ENCODE measurements around the gene IFNA13.
"Not testable (repeated sequence)": the region's sequence is repeated elsewhere in the genome, so short reads cannot be mapped to it uniquely, and the experiment has no call there.

The IFNA13 gene

DNA sequence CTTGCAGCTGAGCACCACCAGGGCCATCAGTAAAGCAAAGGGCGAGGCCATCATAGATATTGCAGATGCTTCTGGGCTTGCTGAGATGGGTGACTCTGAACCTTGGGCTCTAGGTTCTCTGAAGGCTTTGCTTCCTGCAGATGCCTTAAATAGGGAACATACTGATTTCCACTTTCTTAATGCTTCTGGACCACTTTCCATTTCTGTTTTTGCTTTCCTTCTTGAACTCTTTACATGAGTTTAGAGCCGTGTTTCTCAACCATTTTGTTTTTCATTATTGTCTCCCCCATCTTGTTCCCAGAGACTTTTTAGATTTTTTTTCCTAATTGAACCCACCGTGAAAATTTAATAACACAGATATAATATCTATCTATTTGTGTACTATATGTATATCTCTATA is at the start of gene IFNA13:
Gene IFNA13, minus strand, starts transcription at position 101 of the 400 bp plus-strand sequence. Its CDS starts 47 bp downstream, at position 54.
- DNase-seq: peak; percentile 30

GRCh38 chr9:21415493-21416267 is 47.8 kb upstream of the IFNA13 start:
- DNase-seq: no peak

GRCh38 chr9:21414220-21414940 is 46.5 kb upstream of the IFNA13 start:
- DNase-seq: no peak

- peak; percentile 34 for DNase-seq
These were observed 45.8 kb upstream of the IFNA13 start for GRCh38 chr9:21413624-21414023.

GRCh38 chr9:21413151-21413550 is 45.3 kb upstream of the IFNA13 start:
- peak; percentile 42 for DNase-seq

- peak; percentile 25 for DNase-seq
These were observed 44.2 kb upstream of the IFNA13 start for GRCh38 chr9:21412107-21412506.

DNA sequence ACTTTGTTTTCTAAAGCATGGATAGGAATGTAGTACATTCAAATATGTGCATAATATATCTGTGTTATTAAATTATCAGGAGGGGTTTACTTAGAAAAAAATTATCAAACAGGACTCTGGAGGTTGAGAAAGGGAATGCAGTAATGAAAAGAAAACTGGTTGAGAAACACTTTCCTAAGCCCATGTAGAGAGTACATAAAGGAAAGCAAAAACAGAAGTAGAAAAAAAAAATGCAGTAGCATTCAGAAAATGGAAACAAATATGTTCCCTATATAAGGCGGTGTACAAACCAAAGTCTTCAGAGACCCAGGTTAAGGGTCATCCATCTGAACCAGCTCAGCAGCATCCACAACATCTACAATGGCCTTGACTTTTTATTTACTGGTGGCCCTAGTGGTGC is 41.0 kb upstream of the IFNA13 start, which contains the start of gene IFNA8:
Gene IFNA8, plus strand, starts transcription at position 301 of the 400 bp plus-strand sequence. Its CDS starts 60 bp downstream, at position 361.
- DNase-seq: peak; percentile 7

DNA sequence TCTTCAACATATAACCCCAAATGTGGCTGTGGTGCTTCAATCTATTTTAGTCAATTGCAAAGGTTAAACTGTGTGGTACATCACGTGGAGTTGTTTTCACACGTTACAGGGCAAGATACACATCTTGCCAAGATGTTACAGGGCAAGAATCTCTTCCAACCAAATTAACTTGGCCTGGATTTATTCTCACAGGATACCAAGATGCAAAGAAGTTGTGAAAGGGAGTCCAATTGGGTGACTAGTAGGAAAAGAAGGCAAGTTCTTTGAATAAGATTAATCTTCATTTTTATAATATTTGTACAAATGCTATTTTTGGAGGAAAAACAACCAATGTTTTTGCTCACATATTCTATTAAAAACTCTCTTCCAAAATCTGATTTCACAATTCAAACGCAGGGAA is 36.3 kb upstream of the IFNA13 start:
- DNase-seq: no peak

DNA sequence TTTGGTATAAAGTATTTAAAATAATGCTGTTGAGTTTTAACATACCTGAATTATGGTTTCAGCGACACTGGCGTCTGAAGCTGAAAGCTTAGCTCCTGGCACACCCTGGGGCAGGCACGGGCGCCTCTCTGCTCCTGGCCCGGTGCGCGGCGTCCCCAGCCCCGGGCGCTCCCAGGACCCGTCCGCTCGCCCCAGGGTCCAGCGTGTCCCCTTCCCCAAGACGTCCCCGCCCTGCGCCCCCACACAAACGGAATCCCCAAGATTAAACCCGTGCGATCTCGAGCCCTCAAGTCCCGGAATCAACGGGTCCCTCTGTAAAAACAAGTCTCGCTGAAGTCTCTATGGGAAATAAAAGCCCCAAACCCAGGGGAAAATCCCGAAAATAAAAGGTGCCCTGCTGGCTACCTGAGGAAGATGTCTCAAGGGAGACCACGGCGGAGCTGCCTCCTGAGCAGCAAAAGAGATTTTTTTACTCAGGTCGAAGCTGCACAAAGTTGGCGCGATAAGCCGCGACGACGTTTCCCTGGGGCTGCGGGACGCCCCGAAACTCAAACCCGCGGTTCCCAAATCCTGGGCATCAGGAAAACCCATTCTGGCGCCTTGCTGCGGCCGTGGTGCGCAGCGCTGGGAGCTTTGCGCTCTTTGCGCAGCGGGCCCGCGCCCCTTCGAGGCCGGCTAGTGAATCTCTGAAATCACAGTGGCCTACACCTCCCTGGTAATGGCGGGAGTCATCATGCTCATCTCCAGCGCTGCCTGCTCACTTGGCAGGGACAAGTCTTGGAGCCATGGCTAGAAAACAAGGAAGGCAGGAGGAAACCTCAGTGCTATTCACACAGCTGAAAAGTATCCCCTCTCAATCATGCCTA is 34.8 kb upstream of the IFNA13 start:
- DNase-seq: peak; percentile 14

GRCh38 chr9:21399956-21400355 is 32.1 kb upstream of the IFNA13 start:
- DNase-seq: peak; percentile 28

DNA sequence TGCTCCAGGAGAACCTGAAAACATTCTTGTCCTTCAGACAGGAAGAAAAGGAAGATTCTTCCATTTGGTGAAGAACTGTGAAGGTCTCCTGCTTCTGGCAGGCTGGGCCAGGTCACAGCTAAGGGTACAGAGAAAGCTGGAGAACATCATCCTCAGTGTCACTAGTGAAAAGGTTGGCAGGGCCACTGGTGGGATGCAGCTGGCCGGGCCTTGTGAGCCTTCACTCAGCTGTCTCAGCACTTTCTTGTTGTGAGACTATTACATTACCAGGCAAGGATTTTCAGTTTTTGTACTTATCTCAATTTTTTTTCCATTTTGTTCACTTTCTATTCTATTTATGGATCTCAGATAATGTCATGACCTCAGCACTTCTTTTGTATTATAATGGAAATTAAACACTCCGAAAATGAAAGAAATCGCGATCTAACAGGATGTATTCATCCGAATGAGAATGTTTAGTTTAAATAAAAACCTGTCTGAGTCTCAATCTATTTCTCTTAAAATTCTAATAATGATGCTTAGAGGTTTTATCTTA is 31.2 kb upstream of the IFNA13 start:
- no peak for DNase-seq

DNA sequence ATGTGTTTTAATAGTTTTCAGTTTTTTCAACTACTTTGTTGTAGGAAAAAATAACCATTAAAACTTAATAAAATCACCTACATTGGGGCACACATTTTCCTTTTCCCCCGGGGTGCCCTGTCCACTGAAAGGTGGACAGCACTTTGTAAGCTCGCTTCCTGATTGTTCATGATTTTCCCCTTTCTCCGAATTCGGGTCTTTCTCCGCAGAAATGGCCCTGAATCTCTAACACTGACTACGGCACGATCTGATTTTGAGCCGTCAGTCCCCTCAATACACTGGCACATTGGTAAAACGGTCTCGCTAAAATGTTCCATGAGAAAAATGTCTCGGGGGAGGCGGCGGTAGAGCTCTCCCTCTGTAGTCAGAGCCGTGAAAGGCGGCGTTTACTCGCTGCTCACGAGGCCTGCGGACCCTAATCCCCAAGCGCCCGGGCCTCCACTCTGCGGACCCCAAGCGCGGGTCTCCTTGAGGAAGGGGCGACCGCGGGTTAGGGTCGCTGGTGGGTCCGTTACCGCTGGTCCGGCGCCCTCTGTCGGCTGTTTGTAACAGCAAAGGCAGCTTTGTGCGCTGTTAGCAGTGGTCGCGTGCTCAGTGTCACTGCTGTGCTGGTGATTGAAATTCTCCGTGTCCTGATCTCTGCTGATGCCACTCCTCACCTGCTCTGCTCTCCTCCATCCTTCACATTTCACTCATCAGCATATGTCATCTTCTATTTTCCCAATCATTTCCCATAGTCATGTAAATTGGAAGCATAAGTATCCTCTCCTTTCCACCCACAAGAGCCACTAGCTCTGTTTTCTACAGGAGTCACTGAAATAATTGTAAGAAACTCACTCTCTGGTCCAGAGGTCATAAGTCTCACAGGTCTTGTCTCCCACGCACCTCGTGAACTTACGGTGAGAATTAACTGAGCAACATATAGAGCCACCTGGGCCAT is 28.2 kb upstream of the IFNA13 start:
- peak; percentile 46 for DNase-seq

DNA sequence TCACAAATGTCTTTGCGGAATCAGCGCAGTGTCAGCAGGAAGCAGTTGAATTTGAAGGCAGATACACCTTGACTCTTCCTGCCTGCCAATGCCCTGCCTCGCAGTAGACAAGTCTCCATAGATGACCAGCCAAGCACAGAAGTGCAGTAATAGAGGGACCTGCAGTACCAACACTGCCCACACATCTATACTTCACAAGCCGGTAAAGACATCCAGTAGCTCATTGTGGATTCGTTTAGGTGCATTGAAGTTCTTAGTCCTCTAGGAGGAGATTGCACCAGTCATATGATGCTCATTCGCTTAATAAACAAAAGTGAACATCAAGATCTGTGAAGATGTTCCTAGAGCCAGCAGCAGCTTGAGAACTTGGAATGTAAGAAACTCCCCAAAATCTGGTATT is 24.4 kb upstream of the IFNA13 start:
- DNase-seq: peak; percentile 32

DNA sequence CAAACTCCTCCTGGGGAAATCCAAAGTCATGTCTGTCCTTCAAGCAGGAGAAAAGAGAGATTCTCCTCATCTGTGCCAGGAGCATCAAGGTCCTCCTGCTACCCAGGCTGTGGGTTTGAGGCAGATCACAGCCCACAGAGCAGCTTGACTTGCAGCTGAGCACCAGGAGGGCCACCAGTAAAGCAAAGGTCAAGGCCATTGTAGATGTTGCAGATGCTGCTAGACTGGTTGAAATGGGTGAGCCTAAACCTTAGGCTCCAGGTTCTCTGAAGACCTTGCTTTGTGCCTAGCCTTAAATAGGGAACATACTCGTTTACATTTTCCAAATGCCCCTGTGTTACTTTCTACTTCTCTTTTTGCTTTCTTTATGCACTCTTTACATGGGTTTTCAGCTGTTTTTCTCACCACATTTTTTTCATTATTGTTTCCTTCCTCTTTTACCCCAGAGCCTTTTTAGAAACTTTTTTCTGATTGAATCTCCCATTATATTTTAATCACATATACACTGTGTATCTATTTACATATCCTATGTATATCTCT is 17.3 kb upstream of the IFNA13 start, which contains the start of gene IFNA2:
Gene IFNA2, minus strand, starts transcription at position 268 of the 540 bp plus-strand sequence. Its CDS starts 69 bp downstream, at position 199.
- DNase-seq: peak; percentile 57

DNA sequence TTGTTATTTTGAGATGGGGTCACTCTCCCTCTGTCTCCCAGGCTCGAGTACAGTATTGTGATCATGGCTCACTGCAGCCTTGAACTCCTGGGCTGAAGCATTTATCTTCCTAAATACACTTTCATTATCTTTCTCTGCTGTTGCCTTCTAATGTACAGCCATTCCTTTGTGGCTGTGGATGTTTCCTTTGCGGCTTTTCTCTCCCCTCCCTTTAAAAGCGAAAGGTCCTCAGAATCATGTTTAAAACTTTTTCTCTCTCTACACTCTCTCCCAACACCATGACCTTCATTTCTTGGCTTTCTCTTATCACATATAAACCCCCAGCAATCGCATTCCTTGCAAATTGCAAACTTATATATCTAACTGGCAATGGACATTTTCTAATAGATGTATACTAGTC is 15.8 kb upstream of the IFNA13 start:
- no peak for DNase-seq

GRCh38 chr9:21381448-21382339 is 13.8 kb upstream of the IFNA13 start:
- peak; percentile 90 for DNase-seq

DNA sequence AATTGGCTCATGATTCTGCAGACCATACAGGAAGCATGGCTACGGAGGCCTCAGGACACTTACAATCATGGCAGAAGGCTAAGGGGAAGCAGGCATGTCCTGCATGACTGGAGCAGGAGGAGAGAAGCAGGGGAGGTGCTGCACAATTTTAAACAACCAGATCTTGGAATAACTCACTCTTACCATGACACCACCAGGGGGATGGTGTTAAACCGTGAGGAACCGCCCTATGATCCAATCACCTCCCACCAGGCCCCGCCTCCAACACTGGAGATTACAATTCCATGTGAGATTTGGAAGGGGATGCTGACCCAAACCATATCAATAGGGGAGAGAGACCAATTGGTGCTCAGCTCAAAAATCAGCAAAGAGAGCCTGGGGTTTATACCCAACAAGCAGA is 3.6 kb upstream of the IFNA13 start:
- not testable (repeated sequence) for DNase-seq

DNA sequence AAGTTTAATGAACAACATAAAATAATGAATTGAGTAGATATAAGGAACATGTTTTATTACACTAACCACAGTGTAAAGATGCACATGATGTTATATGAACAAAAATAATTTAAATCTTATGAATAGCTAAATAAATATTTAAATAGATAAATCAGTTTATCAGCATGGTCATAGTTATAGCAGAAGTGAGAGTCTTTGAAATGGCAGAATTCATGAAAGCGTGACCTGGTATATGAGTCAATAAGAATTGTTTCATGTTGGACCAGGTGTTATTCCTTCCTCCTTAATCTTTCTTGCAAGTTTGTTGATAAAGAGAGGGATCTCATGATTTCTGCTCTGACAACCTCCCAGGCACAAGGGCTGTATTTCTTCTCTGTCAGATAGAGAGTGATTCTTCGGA is 688 bp downstream of the IFNA13 start:
- not testable (repeated sequence) for DNase-seq

DNA sequence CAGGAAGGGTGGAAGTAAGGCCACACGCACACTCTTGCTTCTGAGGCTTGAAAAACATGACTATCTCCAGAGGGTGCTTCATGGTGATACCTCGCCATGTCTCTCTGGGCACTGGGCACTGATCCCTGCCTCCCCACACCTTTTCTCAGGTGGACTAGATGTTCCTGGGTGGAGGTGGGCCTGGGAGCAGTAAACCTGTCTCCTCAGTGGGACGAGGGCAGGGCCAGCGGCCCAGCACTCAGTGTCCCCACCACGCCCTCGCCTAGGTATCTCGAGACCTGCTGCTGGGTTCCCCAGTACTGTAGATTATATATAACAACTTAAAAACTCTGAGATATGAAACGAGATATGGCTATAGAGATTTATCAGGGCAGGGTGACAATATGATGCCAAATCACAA is 5.6 kb downstream of the IFNA13 start:
- no peak for DNase-seq
